CD14-positive monocyte (primary cell): ENCODE data around the gene CDA. TPM values are rescaled to one million over a fixed set of nuclear protein-coding genes. Genes with fewer than 3 reads are reported as not detected.

Source experiments
- DNase-seq, 3 donors: peaks; one replicate each; pipeline ENCODE4 v3.0.0-alpha.2; 2011 to 2022
- H2AFZ ChIP-seq: 2 replicates; pipeline ENCODE4 v1.6.0; 2012; ENCODE audit warnings: mild to moderate bottlenecking, low read depth, low read length, inconsistent platforms; ENCODE audit not compliant: insufficient read depth, poor library complexity, severe bottlenecking
- H3K27ac ChIP-seq, 2 donors: 1 replicate in 1 of 2; 2 replicates in 1 of 2; pipeline ENCODE4 v1.5.1; 2012 to 2013; ENCODE audit warnings: low read length in 2 of 2, control low read depth in 1 of 2, inconsistent platforms in 1 of 2, low read depth in 1 of 2, mild to moderate bottlenecking in 1 of 2
- H3K27me3 ChIP-seq, 2 donors: one replicate each; pipeline versions ENCODE4 v1.6.0 to v1.6.1; 2011 to 2013; ENCODE audit warnings: low read length in 2 of 2; ENCODE audit not compliant: control insufficient read depth in 2 of 2, insufficient read depth in 2 of 2
- H3K36me3 ChIP-seq, 2 donors: replicated peaks in 1 of 2; 1 replicate in 1 of 2; 2 replicates in 1 of 2; pipeline versions ENCODE4 v1.5.1 to v1.6.1; 2012 to 2013; ENCODE audit warnings: low read length in 2 of 2, control low read depth in 1 of 2, inconsistent platforms in 1 of 2, mild to moderate bottlenecking in 1 of 2; ENCODE audit not compliant: insufficient read depth in 2 of 2, control insufficient read depth in 1 of 2
- H3K4me1 ChIP-seq, 2 donors: 1 replicate in 1 of 2; 2 replicates in 1 of 2; pipeline versions ENCODE4 v1.5.1 to v1.6.1; 2012 to 2013; ENCODE audit warnings: low read length in 2 of 2, control low read depth in 1 of 2, inconsistent platforms in 1 of 2, mild to moderate bottlenecking in 1 of 2, moderate library complexity in 1 of 2; ENCODE audit not compliant: insufficient read depth in 2 of 2, control insufficient read depth in 1 of 2
- H3K4me2 ChIP-seq: replicated peaks from 2 replicates; pipeline ENCODE3; 2012; ENCODE audit warnings: low read length, moderate library complexity, mild to moderate bottlenecking; ENCODE audit not compliant: poor library complexity, severe bottlenecking; ENCODE audit errors: extremely low read depth
- H3K4me3 ChIP-seq, 3 experiments: fragments of 200-600 bp in 1 of 3; sonication (generic) in 1 of 3; replicated peaks in 1 of 3; 1 replicate in 2 of 3; 2 replicates in 1 of 3; pipeline ENCODE4 v1.5.1; 2011 to 2013; ENCODE audit warnings: low read length in 3 of 3, mild to moderate bottlenecking in 3 of 3, control low read depth in 2 of 3, low read depth in 2 of 3, inconsistent platforms in 1 of 3, moderate library complexity in 1 of 3
- H3K79me2 ChIP-seq: 2 replicates; pipeline ENCODE4 v1.6.0; 2012; ENCODE audit warnings: mild to moderate bottlenecking, control low read depth, inconsistent platforms, low read length, moderate library complexity; ENCODE audit not compliant: insufficient read depth
- H3K9ac ChIP-seq: 2 replicates; pipeline ENCODE4 v1.6.0; 2017; ENCODE audit warnings: low read length, mild to moderate bottlenecking; ENCODE audit not compliant: insufficient read depth, poor library complexity, severe bottlenecking
- H3K9me3 ChIP-seq, 2 donors: replicated peaks in 1 of 2; 1 replicate in 1 of 2; 2 replicates in 1 of 2; pipeline versions ENCODE4 v1.5.1 to v1.6.1; 2012 to 2013; ENCODE audit warnings: low read length in 2 of 2, control low read depth in 1 of 2; ENCODE audit not compliant: control insufficient read depth in 1 of 2, insufficient read depth in 1 of 2
- H4K20me1 ChIP-seq: 2 replicates; pipeline ENCODE4 v1.6.0; 2012; ENCODE audit warnings: mild to moderate bottlenecking, low read length, control low read depth, moderate library complexity; ENCODE audit not compliant: insufficient read depth
- H3K27ac Mint-ChIP-seq, 7 donors: one replicate each; pipeline ENCODE4 v1.8.0; 2020; ENCODE audit warnings: mild to moderate bottlenecking in 7 of 7, mixed read lengths in 7 of 7, moderate library complexity in 6 of 7, inconsistent platforms in 2 of 7
- H3K27me3 Mint-ChIP-seq, 3 donors: one replicate each; pipeline ENCODE4 v1.8.0; 2021 to 2022; ENCODE audit warnings: low read depth in 3 of 3, mild to moderate bottlenecking in 3 of 3, mixed read lengths in 3 of 3, moderate library complexity in 3 of 3, inconsistent platforms in 1 of 3
- H3K36me3 Mint-ChIP-seq, 2 donors: one replicate each; pipeline ENCODE4 v1.8.0; 2020; ENCODE audit warnings: mixed read lengths in 2 of 2, inconsistent platforms in 1 of 2, mild to moderate bottlenecking in 1 of 2
- H3K4me1 Mint-ChIP-seq: one replicate; pipeline ENCODE4 v1.8.0; 2020; ENCODE audit warnings: mild to moderate bottlenecking, mixed read lengths
- H3K4me3 Mint-ChIP-seq, 2 donors: one replicate each; pipeline ENCODE4 v1.8.0; 2020; ENCODE audit warnings: mild to moderate bottlenecking in 2 of 2, mixed read lengths in 2 of 2, moderate library complexity in 1 of 2
- H3K9me3 Mint-ChIP-seq, 7 donors: one replicate each; pipeline ENCODE4 v1.8.0; 2020 to 2022; ENCODE audit warnings: mixed read lengths in 7 of 7, mild to moderate bottlenecking in 6 of 7, moderate library complexity in 6 of 7, inconsistent platforms in 2 of 7
- CTCF ChIP-seq: fragments of 200-600 bp; IDR thresholded peaks from one replicate; pipeline ENCODE4 v1.8.0; 2022; ENCODE audit warnings: antibody characterized with exemption, mild to moderate bottlenecking
- WGBS: methylation state at CpG from one replicate; pipeline ENCODE4 v1.1.5; 2013; ENCODE audit warnings: missing lambda C conversion rate; ENCODE audit not compliant: insufficient coverage; 5-methylcytosine and 5-hydroxymethylcytosine counted together
- intact Hi-C, 2 donors: fragments of 100-400 bp; cut with micrococcal nuclease; formaldehyde crosslinking; loops; one replicate each; pipeline versions ENCODE4 v1.15.0 to v1.15.1; 2023
- polyA plus RNA-seq, 3 donors: library from polyadenylated mRNA; depleted of rRNA in 1 of 3; unstranded in 2 of 3; stranded (reverse) in 1 of 3; fragments of 300-500 nt in 2 of 3; fragments of >200 nt in 1 of 3; fragmentation: Illumina TruSeq in 2 of 3; gene quantifications; 1 replicate in 2 of 3; 2 replicates in 1 of 3; pipeline ENCODE4 v1.2.3, GENCODE V29; 2012 to 2021

CDA gene
- polyA plus RNA-seq, 3 donors: 113 to 348 (median 217) TPM

GRCh38 chr1:20584890-20585289, 4.0 kb upstream of the CDA start:
- H3K27ac ChIP-seq: no peak overlapping the region
- Mint-ChIP-seq H3K27ac (peak overlapping the region in 1 of 7 donors; percentile 64), H3K4me1 (peaks cover 32% of the 10 kb centered on the region), H3K4me3 (no peak overlapping the region), H3K36me3 (peaks cover 0 to 3% of the 10 kb centered on the region in 2 donors), H3K9me3 (peaks cover 0 to 3% (median 0%) of the 10 kb centered on the region in 7 donors), H3K27me3 (peaks cover 0 to 3% (median 1%) of the 10 kb centered on the region in 3 donors)
- H3K4me1 ChIP-seq: peaks cover 19 to 27% of the 10 kb centered on the region in 2 donors
- no peak overlapping the region for H3K4me2 ChIP-seq
- no peaks in the 10 kb centered on the region for H4K20me1 ChIP-seq
- intact Hi-C loops: no loop called here
- H2AFZ ChIP-seq: no peak overlapping the region
- H3K27me3 ChIP-seq: no peaks in the 10 kb centered on the region
- H3K36me3 ChIP-seq: no peaks in the 10 kb centered on the region
- H3K4me3 ChIP-seq: no peak overlapping the region
- peak in 1 of 3 donors; percentile 31 for DNase-seq
- TF ChIP-seq CTCF: no peak
- H3K79me2 ChIP-seq: peaks cover 14% of the 10 kb centered on the region
- WGBS: 0% methylated on average over 2 of the region's 2 CpGs
- no peak overlapping the region for H3K9ac ChIP-seq
- no peaks in the 10 kb centered on the region for H3K9me3 ChIP-seq

GRCh38 chr1:20586953-20587660, 1.8 kb upstream of the CDA start:
- Histone ChIP-seq H3K36me3 (peaks cover 2 to 10% of the 10 kb centered on the region in 2 donors), H3K9ac (no peak overlapping the region), H4K20me1 (peaks cover 15% of the 10 kb centered on the region), H3K4me1 (peaks cover 39 to 49% of the 10 kb centered on the region in 2 donors), H3K4me3 (no peak overlapping the region), H3K9me3 (no peaks in the 10 kb centered on the region), H3K4me2 (no peak overlapping the region), H3K79me2 (peaks cover 34% of the 10 kb centered on the region), H2AFZ (peak overlapping the region; percentile 18), H3K27ac (peak overlapping the region in 1 of 2 donors; percentile 93), H3K27me3 (no peaks in the 10 kb centered on the region)
- peaks cover 0 to 5% (median 1%) of the 10 kb centered on the region in 3 donors for H3K27me3 Mint-ChIP-seq
- H3K27ac Mint-ChIP-seq: peak overlapping the region; percentile 86 to 99 (median 95)
- no peak overlapping the region for H3K4me3 Mint-ChIP-seq
- no peak for TF ChIP-seq CTCF
- H3K4me1 Mint-ChIP-seq: peaks cover 53% of the 10 kb centered on the region
- intact Hi-C loops: loop anchor here in 1 of 2 donors (1.0 kb wide), 1 partner anchor 17 kb away; no protein-coding TSS in a partner anchor
- H3K9me3 Mint-ChIP-seq: peaks cover 0 to 3% (median 0%) of the 10 kb centered on the region in 7 donors
- H3K36me3 Mint-ChIP-seq: peaks cover 6 to 12% of the 10 kb centered on the region in 2 donors
- no peak for DNase-seq
- 97% methylated on average over 5 of the region's 10 CpGs for WGBS
